HG03378 (cell line): Measurements from ENCODE around the gene AGTPBP1.
A peak's percentile ranks its signal among the peaks of the same experiment; 100 is the strongest.
"Not testable (repeated sequence)": the region's sequence is repeated elsewhere in the genome, so short reads cannot be mapped to it uniquely, and the experiment has no call there.

Source experiments
- ATAC-seq: cut with Tn5 transposase; IDR thresholded peaks from one replicate; pipeline ENCODE4 v1.9.1; 2021; ENCODE audit warnings: mild to moderate bottlenecking, moderate library complexity; ENCODE audit not compliant: unreplicated experiment

AGTPBP1 gene, protein sequence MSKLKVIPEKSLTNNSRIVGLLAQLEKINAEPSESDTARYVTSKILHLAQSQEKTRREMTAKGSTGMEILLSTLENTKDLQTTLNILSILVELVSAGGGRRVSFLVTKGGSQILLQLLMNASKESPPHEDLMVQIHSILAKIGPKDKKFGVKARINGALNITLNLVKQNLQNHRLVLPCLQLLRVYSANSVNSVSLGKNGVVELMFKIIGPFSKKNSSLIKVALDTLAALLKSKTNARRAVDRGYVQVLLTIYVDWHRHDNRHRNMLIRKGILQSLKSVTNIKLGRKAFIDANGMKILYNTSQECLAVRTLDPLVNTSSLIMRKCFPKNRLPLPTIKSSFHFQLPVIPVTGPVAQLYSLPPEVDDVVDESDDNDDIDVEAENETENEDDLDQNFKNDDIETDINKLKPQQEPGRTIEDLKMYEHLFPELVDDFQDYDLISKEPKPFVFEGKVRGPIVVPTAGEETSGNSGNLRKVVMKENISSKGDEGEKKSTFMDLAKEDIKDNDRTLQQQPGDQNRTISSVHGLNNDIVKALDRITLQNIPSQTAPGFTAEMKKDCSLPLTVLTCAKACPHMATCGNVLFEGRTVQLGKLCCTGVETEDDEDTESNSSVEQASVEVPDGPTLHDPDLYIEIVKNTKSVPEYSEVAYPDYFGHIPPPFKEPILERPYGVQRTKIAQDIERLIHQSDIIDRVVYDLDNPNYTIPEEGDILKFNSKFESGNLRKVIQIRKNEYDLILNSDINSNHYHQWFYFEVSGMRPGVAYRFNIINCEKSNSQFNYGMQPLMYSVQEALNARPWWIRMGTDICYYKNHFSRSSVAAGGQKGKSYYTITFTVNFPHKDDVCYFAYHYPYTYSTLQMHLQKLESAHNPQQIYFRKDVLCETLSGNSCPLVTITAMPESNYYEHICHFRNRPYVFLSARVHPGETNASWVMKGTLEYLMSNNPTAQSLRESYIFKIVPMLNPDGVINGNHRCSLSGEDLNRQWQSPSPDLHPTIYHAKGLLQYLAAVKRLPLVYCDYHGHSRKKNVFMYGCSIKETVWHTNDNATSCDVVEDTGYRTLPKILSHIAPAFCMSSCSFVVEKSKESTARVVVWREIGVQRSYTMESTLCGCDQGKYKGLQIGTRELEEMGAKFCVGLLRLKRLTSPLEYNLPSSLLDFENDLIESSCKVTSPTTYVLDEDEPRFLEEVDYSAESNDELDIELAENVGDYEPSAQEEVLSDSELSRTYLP

DNA sequence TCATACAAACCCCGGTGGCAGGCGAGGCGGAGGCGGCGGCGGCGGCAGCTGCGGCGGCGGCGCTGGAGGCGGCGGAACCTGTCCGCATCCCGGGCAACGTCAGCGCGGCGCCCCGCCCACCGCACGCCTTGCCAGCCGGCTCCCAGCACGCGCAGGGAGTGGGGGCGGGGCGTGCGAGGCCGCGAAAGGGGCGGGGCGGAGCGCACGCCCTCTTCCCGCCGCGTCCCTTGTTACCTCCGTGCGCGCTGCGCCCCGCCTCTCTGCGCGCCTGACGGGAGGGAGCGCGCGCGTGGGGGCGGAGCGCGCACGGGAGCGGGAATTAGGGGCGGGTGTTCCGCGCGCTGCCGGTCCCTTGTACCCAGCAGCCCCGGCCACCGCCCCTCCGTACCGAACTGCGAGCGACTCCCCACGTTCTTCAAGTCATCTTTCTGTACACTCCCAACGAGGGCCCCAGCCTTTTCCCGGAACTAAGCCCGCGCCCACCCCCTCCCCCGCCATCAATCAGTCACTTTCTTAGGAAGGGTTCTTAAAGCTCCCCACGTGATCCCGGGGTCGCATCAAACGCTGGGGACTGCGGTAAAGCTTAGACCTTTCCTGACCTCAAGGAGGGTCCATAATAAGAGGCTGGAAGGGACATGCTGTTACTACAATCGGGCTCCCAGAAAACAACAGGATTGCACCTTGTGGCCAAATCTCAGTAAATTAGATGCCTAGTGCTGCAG, at the start of gene AGTPBP1:
Gene AGTPBP1, minus strand, starts transcription at position 80 of the 722 bp plus-strand sequence. CDS start 29,421 bp downstream, outside the sequence.
- ATAC-seq = peak; percentile 54

DNA sequence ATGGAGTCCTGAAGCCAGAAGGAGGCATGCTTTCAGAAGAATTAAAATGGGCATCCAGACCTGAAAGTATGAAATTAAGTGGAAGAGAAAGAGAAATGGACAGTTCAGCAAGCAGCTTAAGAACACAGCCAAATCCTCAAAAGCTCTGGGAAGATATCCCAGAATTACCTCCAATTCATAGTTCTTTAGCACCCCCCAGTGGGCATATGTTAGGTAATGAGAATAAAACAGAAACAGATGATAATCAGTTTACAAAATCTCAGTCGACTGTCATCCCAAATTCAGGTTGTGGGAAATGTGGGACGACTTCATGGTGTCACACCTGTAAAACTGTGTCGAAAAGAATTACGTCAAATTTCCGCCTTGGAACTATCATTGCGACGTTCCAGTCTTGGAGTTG, 44.4 kb upstream of the AGTPBP1 start:
- not testable (repeated sequence) for ATAC-seq

DNA sequence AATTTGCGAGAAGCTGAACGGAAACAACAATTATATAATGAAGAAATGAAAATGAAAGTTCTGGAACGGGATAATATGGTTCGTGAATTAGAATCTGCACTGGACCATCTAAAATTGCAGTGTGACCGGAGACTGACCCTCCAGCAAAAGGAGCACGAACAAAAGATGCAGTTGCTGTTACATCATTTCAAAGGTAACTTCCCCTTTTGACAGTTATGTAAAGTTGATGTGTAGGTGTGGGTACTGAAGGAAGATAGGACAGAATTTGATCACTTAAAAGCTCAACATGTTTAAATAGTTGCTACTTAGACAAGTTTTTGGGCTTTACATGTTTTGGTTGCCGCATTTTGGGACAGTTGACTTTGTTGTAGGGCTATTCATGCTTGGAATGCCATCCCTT, 32.1 kb upstream of the AGTPBP1 start:
- not testable (repeated sequence) for ATAC-seq

DNA sequence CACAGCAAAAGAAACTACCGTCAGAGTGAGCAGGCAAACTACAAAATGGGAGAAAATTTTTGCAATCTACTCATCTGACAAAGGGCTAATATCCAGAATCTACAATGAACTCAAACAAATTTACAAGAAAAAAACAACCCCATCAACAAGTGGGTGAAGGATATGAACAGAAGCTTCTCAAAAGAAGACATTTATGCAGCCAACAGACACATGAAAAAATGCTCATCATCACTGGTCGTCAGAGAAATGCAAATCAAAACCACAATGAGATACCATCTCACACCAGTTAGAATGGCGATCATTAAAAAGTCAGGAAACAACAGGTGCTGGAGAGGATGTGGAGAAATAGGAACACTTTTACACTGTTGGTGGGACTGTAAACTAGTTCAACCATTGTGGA, 20.0 kb upstream of the AGTPBP1 start:
- not testable (repeated sequence) for ATAC-seq

DNA sequence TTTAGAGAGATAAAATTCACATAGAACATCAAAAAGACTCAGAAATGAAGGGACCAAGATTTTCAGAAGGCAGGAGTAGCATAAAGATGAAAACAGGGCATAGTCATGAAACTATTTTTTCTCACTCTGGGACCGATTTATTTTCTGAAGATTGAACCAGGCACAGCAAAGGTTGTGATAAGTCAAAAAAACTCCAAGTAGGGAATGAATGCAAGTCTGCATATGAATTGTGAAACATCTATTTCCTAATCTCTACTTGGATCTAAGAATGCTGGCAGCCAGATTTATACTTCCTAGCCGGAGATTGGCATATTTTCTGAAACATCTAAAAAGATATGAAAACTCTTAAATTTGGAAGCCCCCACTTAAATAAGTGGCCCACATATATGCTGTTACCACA, 16.0 kb upstream of the AGTPBP1 start:
- not testable (repeated sequence) for ATAC-seq

DNA sequence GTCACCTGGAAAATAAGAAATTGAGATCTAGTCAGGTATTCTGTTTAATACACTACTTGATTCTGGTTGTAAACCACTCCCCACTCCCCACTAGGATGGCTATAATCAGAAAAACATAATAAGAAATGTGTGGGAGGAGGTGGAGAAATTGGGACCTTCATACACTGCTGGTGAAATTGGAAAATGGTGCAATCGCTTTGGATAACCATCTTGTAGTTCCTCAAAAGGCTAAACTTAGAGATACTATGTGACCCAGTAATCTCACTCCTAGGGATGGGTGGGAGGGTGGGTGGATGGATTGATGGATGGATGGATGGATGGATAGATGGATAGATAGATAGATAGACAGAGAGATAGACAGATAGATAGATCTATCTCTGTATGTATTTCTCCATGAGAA, 14.5 kb upstream of the AGTPBP1 start:
- ATAC-seq = not testable (repeated sequence)

DNA sequence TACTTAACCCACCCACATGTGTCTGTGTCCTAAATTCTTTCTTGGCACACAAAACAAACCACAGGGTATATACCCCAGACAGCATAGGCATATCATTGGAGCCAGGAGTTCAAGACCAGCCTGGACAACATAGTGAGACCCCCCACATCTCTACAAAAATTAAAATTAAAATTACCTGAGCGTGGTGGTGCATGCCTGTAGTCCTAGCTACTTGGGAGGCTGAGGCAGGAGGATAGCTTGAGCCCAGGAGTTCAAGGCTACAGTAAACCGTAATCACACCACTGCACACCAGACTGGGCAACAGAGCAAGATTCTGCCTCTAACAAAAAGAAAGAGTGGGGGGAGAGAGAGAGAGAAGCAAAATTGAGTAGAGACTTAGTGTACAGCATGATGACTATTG, 4.6 kb upstream of the AGTPBP1 start:
- ATAC-seq = no peak

DNA sequence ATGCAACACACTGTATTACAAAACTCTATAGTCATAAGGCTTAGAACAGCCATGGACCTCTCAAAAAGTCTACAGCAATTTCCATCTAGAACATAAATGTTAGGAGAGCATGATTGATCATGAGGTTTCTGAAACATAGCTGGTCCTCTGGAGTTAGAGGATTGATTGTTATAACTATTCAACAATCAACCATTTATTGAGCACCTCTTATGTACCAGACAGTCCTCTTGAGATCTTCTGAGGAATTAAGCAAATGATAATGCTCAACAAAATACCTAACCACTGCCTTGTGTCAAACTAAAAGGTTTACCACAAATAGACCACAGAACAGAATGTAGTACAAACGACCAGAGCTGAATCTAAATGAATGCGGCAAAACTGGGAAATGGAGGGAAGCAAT, 3.4 kb upstream of the AGTPBP1 start:
- no peak for ATAC-seq

DNA sequence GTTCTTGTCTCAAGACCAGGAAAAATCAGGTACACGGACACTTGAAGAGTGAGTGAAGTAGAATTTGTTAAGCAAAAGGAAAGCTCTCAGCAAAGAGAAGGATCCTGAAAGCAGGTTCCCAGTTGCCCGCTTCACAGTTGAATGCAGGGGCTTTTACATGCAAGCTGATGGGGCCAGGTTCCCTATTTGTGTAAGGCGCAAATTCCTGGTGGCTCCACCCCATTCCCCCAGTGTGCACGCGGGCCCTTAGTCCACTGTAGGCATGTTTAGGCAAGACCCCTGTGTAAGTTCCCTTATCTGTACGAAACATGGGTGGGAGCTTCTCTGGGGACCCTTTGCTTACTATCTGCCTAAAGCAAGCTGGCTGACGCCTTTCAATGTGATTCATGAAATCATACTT, 2.7 kb upstream of the AGTPBP1 start:
- ATAC-seq = no peak

DNA sequence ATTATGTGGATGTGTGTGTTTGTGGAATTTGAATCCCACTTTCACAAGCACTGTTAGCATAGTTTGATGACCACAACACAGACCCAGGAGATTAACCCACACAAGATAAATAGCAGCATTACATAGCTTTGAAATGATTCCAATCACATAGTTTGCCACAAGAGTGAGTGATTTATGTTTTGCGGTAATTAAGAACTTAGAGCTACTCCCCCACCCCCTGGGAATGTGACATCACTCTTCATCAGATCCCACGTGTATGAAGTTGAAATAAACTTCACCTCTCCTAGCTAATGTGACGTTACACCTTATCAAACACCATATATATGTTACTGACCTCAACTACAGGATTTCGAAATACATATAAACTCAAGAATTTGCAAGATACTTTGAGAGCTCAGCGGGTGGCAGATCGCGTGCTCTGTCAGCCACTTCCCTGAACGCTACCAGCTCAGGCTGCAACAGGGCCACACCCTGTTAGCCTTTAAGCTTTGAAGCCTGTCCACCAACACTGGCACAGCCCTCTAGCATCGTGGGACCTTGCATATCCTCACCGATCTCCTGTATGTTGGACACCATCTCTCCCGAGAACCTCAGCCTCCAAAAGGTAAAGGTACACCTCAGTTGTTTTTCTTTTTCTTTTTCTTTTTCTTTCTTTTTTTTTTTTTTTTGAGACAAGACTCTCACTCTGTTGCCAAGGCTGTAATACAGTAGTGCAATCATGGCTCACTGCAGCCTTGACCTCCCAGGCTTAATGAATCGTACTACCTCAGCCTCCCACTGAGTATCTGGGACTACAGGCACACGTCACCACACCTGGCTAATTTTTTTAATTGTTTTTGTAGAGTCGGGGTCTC, 1.7 kb upstream of the AGTPBP1 start:
- no peak for ATAC-seq

DNA sequence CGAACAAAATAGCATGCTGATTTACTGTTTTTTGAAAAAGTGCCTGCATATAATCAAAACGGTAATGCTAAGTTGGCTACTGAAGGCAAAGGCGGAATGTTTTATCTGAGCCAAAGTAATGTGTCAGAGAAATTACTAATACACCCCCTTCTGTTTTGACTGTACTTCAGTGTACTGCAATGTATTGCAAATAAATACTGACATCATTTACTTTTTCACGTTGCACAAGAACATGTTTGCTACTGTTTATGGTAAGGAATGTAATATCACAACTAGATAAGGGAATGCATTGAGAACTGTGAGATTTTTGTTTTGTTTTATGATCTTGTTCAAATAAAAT, 813 bp upstream of the AGTPBP1 start:
- ATAC-seq = peak; percentile 12

DNA sequence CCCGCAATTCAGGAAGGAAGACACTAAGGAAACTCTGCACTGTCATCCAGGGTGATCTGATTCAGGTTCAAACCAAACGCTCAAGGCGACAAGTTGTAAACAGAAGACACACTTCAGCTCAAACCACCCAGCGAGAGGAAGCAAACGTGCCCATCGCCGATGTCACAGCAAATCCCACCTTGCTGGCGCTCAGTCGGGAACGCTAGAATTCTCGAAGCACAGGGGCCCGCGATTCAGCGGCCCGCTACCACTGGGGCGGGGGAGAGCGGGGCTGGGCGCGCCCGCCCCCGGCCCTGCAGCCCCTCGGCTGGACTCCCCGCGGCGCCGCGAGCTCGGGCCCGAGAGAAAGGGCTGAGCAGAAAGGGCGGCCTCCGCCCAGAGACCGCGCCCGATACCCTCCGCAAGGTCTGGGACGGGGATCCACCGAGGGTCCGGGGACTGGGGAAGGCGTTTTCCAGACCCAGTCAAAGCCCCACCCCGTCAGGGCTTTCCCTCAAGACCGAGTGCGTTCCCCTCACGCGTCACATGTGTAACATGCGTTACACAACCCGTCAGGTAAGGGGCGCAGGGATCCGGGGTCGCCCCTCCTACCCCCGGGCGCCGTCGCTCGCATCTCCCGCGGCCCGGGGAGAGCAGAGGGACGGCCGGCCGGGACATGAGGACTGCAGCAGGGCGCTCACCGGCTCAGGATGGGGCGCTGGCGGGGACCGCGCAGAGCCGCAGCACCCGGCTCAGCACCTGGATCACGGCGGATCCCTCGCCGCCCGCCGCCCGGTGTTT, 469 bp downstream of the AGTPBP1 start:
- ATAC-seq = peak; percentile 46

DNA sequence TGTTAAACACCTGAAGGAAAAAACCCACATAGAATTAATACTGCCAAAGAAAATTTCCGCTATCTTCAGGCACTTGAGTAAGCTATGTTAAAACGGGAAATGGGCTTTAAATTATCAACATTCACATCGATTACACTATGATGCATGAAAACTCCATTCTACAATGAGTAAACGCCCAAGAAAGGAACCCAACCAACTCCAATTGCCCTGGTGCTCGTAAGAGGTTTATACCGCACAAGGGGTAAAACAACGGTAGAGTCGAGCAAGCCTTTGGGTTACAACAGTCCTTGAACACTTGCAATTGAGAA, 1.0 kb downstream of the AGTPBP1 start:
- ATAC-seq = no peak

DNA sequence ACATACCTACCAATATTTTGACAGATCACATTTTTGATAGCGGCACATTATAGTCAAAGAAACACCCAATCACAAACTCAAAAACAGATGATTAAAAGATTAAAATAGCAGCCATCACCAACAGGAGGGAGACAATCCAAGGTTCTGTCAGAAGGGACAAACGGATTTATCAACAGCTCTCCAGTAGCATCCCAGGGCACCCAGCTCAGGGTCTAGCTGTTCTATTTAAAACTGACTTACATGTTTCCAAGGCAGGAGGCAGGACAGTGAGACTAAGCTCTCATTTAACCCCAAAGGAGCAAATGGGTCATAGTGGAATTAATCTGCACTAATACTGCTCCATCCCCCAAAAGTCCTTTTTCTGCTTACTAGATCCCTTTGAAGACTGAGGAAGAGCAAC, 3.2 kb downstream of the AGTPBP1 start:
- ATAC-seq = no peak

DNA sequence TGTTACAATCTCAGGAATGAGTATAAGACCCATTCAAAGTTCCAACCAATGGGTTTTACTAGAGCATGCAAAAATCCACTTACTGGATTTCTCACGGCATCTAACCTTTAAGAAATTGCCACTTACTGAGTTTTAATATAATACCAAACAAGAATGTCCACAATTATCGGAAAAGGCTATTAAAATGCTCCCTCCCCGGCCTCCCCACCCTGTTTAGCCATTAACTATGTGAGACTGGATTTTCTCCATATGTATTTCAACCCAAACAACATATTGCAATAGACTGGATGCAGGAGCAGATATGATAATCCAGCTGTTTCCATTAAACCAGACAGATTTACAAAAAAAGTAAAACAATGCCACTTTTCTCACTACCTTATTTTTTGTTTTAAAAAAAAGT, 4.1 kb downstream of the AGTPBP1 start:
- no peak for ATAC-seq

DNA sequence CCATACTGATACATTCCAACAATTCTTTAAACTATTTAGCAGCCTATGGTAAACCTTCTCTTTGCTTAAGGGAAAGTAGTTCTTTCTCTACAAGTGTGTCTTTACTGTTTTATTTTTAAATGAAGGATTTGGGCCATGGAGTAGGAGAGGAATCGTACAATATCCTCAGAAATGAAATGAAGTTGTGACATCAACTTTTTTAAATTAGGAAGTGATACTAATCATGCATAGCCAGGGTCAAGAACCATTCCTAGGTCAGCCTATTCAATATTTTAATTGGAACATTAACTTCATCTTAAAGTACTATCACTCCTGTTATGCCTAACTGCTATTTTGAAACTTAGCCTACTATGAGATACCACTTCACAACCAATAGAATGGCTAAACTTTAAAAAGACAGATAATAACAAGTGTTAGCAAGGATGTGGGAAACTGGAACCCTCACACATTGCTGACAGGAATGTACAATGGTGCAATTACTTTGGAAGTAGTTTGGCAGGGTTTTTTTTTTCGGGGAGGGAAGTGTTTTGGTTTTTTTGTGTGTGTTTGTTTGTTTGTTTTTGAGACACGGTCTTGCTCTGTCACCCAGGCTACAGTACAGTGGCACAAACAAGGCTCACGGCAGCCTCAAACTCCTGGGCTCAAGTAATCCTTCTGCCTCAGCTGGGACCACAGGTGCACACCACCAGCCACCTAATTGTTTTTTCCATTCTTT, 10.7 kb downstream of the AGTPBP1 start:
- ATAC-seq = no peak

DNA sequence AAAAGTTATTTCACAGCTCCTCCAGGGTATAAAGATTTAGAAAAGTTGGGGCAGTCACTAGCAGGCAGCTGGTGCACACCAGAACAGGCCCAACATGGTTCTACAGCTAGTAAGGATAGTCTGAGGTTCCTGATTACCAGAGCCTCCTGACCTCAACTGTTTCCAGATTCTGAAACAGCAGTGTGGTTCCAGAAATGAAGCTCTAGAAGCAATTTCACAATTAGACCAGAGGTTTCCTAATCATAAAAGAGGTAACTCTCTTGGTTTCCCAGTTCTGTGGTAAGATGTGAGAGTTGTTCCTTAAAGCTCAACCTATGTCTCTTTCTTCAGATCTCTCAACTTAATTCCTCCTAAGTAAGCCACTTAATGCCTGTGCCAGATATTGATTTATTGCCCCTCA, 11.9 kb downstream of the AGTPBP1 start:
- ATAC-seq = no peak

DNA sequence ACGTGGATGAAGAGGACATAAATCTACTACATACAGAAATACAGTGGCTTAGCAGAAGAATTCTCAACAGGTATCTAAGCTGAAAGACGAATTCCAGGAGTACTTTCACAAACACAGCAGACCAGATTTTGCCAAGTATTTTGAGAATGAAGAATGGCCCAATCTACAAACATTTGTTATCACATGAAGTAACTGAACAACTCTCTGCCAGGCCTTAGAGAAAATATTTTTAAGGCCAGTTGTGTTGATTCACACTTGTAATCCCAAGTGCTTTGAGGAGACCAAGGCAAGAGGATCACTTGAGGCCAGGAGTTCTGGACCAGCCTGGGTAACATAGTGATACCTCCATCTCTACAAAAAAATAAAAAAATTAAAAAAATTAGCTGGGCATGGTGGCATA, 14.3 kb downstream of the AGTPBP1 start:
- ATAC-seq = no peak

DNA sequence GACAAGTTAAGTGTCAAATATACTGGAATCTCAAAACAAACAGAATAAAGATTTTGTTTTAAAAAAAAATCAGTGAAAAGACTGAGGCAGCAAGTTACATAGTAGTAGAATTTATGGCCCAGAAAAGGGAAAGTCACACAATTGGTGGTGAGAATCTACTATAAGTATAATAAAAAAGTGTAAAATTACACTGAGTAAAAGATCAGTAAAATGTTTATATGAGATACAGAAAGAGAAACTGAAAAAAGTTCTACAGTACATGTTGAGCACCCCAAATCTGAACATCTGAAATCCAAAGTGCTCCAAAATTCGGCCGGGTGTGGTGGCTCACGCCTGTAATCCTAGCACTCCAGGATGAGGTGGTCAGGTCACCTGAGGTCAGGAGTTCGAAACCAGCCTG, 15.0 kb downstream of the AGTPBP1 start:
- no peak for ATAC-seq
